Measurements from ENCODE around the gene OMA1. TPM values are rescaled to one million over a fixed set of nuclear protein-coding genes. Genes with fewer than 3 reads are reported as not detected.

The OMA1 gene
- total and polyA plus RNA-seq, 10 of the 15 experiments (the other 5 are each of a cell fraction or from before 2014, with no cell fraction given), result 23.6 to 67.1 (median 47.1) TPM

- Histone ChIP-seq H3K4me2 (ENCODE audit: control insufficient read depth, insufficient read depth) (no peak overlapping the region), H3K36me3 (ENCODE audit: control insufficient read depth in 2 of 2, insufficient read depth in 2 of 2, low read length in 1 of 2) (no peaks in the 10 kb centered on the region), H3K27me3 (replicated peaks in 1 of 2; ENCODE audit: control insufficient read depth in 2 of 2, insufficient read depth in 2 of 2, low read length in 1 of 2) (no peaks in the 10 kb centered on the region), H3K27ac (ENCODE audit: control insufficient read depth, insufficient read depth) (no peak overlapping the region), H3K79me2 (ENCODE audit: control insufficient read depth, insufficient read depth, low read length) (no peaks in the 10 kb centered on the region), H3K4me1 (ENCODE audit: control insufficient read depth, insufficient read depth, low read length) (no peaks in the 10 kb centered on the region), H3K4me3 (no peak overlapping the region), H4K20me1 (ENCODE audit: control insufficient read depth, insufficient read depth) (no peaks in the 10 kb centered on the region), H3K9ac (ENCODE audit: control insufficient read depth, insufficient read depth, low read length) (no peak overlapping the region), H3K9me3 (replicated peaks; ENCODE audit: control insufficient read depth, insufficient read depth, low read length) (no peaks in the 10 kb centered on the region), H2AFZ (ENCODE audit: control insufficient read depth, low read depth, low read length) (no peak overlapping the region)
- ChIA-PET RAD21 (ENCODE audit: unreplicated experiment) (no interaction called here), CTCF (no interaction called here), POLR2A (no interaction called here), SMC1A (ENCODE audit: uncharacterized antibody, unreplicated experiment) (interaction anchor here (0.7 to 1.4 kb wide), 2 partner anchors 11 to 88 kb away, joined by 3 to 5 read pairs; no protein-coding TSS in a partner anchor)
- ATAC-seq (no peak), FAIRE-seq (no peak), DNase-seq (ENCODE audit: low read depth, low spot score) (no peak)
- TF ChIP-seq POU2F2 (IDR thresholded peaks at IDR 0.05; ENCODE audit: borderline replicate concordance, low read depth, low read length), result no peak
- in situ Hi-C loops (cut with MboI), result no loop called here
- no TSS peak for BruUV-seq (replicated peaks)
- 81% methylated on average over 3 of the region's 3 CpGs for WGBS (ENCODE audit: insufficient coverage, insufficient replicate concordance, low lambda C conversion rate, missing lambda C conversion rate)
- intact Hi-C loops (cut with micrococcal nuclease; ENCODE audit: unreplicated experiment), result no loop called here
Measured at GRCh38 chr1:58469476-58469875, 77.0 kb downstream of the OMA1 start.

- in situ Hi-C loops (cut with MboI) (no loop called here), intact Hi-C loops (cut with micrococcal nuclease; ENCODE audit: unreplicated experiment) (no loop called here)
- Histone ChIP-seq H3K36me3 (ENCODE audit: control insufficient read depth in 2 of 2, insufficient read depth in 2 of 2, low read length in 1 of 2) (no peaks in the 10 kb centered on the region), H3K4me3 (no peak overlapping the region), H3K79me2 (ENCODE audit: control insufficient read depth, insufficient read depth, low read length) (no peaks in the 10 kb centered on the region), H3K4me1 (ENCODE audit: control insufficient read depth, insufficient read depth, low read length) (no peaks in the 10 kb centered on the region), H3K27ac (ENCODE audit: control insufficient read depth, insufficient read depth) (no peak overlapping the region), H4K20me1 (ENCODE audit: control insufficient read depth, insufficient read depth) (no peaks in the 10 kb centered on the region), H3K9me3 (replicated peaks; ENCODE audit: control insufficient read depth, insufficient read depth, low read length) (no peaks in the 10 kb centered on the region), H3K9ac (ENCODE audit: control insufficient read depth, insufficient read depth, low read length) (no peak overlapping the region), H3K27me3 (replicated peaks in 1 of 2; ENCODE audit: control insufficient read depth in 2 of 2, insufficient read depth in 2 of 2, low read length in 1 of 2) (no peaks in the 10 kb centered on the region), H2AFZ (ENCODE audit: control insufficient read depth, low read depth, low read length) (no peak overlapping the region), H3K4me2 (ENCODE audit: control insufficient read depth, insufficient read depth) (no peak overlapping the region)
- RAD21 ChIA-PET (ENCODE audit: unreplicated experiment), result no interaction called here
- no TSS peak for BruUV-seq (replicated peaks)
- ATAC-seq (no peak), FAIRE-seq (no peak), DNase-seq (ENCODE audit: low read depth, low spot score) (no peak)
- CTCF ChIA-PET, result no interaction called here
- SMC1A ChIA-PET (ENCODE audit: uncharacterized antibody, unreplicated experiment), result interaction anchor here (0.7 to 1.4 kb wide), 2 partner anchors 10 to 87 kb away, joined by 3 to 5 read pairs; no protein-coding TSS in a partner anchor
- POLR2A ChIA-PET, result no interaction called here
- no peak for TF ChIP-seq ELK1 (IDR thresholded peaks at IDR 0.05; ENCODE audit: low read depth, low read length)
- TF ChIP-seq SRF (IDR thresholded peaks at IDR 0.05; ENCODE audit: low read depth in 2 of 2, low read length in 2 of 2), result no peak
- TF ChIP-seq, protein P1, sequence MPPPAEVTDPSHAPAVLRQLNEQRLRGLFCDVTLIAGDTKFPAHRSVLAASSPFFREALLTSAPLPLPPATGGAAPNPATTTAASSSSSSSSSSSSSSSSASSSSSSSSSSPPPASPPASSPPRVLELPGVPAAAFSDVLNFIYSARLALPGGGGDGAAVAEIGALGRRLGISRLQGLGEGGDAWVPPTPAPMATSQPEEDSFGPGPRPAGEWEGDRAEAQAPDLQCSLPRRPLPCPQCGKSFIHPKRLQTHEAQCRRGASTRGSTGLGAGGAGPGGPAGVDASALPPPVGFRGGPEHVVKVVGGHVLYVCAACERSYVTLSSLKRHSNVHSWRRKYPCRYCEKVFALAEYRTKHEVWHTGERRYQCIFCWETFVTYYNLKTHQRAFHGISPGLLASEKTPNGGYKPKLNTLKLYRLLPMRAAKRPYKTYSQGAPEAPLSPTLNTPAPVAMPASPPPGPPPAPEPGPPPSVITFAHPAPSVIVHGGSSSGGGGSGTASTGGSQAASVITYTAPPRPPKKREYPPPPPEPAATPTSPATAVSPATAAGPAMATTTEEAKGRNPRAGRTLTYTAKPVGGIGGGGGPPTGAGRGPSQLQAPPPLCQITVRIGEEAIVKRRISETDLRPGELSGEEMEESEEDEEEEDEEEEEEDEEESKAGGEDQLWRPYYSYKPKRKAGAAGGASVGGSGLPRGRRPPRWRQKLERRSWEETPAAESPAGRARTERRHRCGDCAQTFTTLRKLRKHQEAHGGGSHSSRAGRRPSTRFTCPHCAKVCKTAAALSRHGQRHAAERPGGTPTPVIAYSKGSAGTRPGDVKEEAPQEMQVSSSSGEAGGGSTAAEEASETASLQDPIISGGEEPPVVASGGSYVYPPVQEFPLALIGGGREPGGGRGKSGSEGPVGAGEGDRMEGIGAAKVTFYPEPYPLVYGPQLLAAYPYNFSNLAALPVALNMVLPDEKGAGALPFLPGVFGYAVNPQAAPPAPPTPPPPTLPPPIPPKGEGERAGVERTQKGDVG (CRISPR knock-in tag; IDR thresholded peaks at IDR 0.05), result no peak
- no peak for TF ChIP-seq STAT3 (IDR thresholded peaks at IDR 0.05; ENCODE audit: low read depth, low read length)
- no peak for TF ChIP-seq BCLAF1 (IDR thresholded peaks at IDR 0.05)
- no peak for TF ChIP-seq PAX8 (IDR thresholded peaks at IDR 0.05)
- TF ChIP-seq GATAD2B (conservative IDR thresholded peaks at IDR 0.05; ENCODE audit: low read depth), result no peak
- TF ChIP-seq DPF2 (IDR thresholded peaks at IDR 0.05), result no peak
- no peak for TF ChIP-seq CEBPB (IDR thresholded peaks at IDR 0.05; ENCODE audit: borderline replicate concordance in 1 of 2, low read depth in 2 of 2, low read length in 2 of 2)
- TF ChIP-seq ZZZ3 (IDR thresholded peaks at IDR 0.05; ENCODE audit: control insufficient read depth, insufficient read length, low read depth), result no peak
- no peak for TF ChIP-seq NBN (IDR thresholded peaks at IDR 0.05)
Measured at GRCh38 chr1:58469016-58469415, 77.5 kb downstream of the OMA1 start.

Measured in GM12878 (cell line).